GM20000 (cell line): Measurements from ENCODE around the gene ROR1.

Source experiments
- DNase-seq: peaks from one replicate; pipeline ENCODE4 v3.0.0; 2012; ENCODE audit warnings: low spot score
- CTCF ChIP-seq: IDR thresholded peaks from 2 replicates; pipeline ENCODE4 v1.5.1; 2012; ENCODE audit warnings: mild to moderate bottlenecking, control low read depth; ENCODE audit errors: extremely low read depth, missing control alignments

The ROR1 gene

GRCh38 chr1:64087768-64088167 lies 314.0 kb downstream of the ROR1 start:
- TF ChIP-seq CTCF, result no peak
- no peak for DNase-seq

GRCh38 chr1:64090436-64090835 lies 316.6 kb downstream of the ROR1 start:
- DNase-seq, result no peak
- TF ChIP-seq CTCF, result no peak

- DNase-seq, result no peak
- TF ChIP-seq CTCF, result no peak
Observed at GRCh38 chr1:64092851-64093371, 319.1 kb downstream of the ROR1 start.

- no peak for TF ChIP-seq CTCF
- DNase-seq, result no peak
Observed at GRCh38 chr1:64093941-64094340, 320.1 kb downstream of the ROR1 start.

- no peak for TF ChIP-seq CTCF
Observed at GRCh38 chr1:64095832-64096231, 322.0 kb downstream of the ROR1 start.

GRCh38 chr1:64097859-64098258 lies 324.0 kb downstream of the ROR1 start:
- TF ChIP-seq CTCF, result no peak
- DNase-seq, result no peak

More at GRCh38 chr1:64095832-64096231, 322.0 kb downstream of the ROR1 start:
- no peak for DNase-seq

- DNase-seq, result no peak
- no peak for TF ChIP-seq CTCF
Observed at GRCh38 chr1:64098436-64098835, 324.6 kb downstream of the ROR1 start.
